ENCODE data around the gene SMOC2.

DNA sequence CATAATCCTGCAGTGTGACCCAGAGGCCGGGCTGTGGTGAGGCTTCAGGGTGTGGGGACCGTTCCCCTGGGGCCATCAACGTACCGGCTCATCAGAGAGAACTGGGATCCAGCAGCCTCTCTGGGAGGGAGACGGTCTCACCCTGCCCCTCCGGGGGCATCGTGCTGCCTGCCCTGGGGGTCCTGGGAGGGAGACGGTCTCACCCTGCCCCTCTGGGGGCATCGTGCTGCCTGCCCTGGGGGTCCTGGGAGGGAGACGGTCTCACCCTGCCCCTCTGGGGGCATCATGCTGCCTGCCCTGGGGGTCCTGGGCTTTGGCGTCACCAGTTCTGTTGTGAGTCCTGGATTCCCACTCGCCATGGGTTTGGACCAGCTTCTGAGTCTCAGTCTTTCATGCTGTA is 17.1 kb downstream of the SMOC2 start:
- TF ChIP-seq, protein P1, sequence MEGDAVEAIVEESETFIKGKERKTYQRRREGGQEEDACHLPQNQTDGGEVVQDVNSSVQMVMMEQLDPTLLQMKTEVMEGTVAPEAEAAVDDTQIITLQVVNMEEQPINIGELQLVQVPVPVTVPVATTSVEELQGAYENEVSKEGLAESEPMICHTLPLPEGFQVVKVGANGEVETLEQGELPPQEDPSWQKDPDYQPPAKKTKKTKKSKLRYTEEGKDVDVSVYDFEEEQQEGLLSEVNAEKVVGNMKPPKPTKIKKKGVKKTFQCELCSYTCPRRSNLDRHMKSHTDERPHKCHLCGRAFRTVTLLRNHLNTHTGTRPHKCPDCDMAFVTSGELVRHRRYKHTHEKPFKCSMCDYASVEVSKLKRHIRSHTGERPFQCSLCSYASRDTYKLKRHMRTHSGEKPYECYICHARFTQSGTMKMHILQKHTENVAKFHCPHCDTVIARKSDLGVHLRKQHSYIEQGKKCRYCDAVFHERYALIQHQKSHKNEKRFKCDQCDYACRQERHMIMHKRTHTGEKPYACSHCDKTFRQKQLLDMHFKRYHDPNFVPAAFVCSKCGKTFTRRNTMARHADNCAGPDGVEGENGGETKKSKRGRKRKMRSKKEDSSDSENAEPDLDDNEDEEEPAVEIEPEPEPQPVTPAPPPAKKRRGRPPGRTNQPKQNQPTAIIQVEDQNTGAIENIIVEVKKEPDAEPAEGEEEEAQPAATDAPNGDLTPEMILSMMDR (IDR thresholded peaks at IDR 0.05) = no peak
- TF ChIP-seq EP300 (IDR thresholded peaks at IDR 0.05) = no peak
